ENCODE data around the gene TMEM170A. TPM values are rescaled to one million over a fixed set of nuclear protein-coding genes. Genes with fewer than 3 reads are reported as not detected.
A peak's percentile ranks its signal among the peaks of the same experiment; 100 is the strongest.

The TMEM170A gene
- total RNA-seq, 6 experiments from 2014 or later = 8.2 to 11.7 (median 10.6) TPM

GRCh38 chr16:75420987-75421819 is 43.3 kb downstream of the TMEM170A start:
- no peak for TF ChIP-seq CTCF (IDR thresholded peaks at IDR 0.05)
- peak; percentile 20 for DNase-seq
- Mint-ChIP-seq H3K4me3 (peak overlapping the region; percentile 80), H3K27ac (peak overlapping the region; percentile 71), H3K9me3 (no peaks in the 10 kb centered on the region), H3K27me3 (ENCODE audit: insufficient read depth) (no peaks in the 10 kb centered on the region), H3K36me3 (ENCODE audit: low read depth) (no peaks in the 10 kb centered on the region), H3K4me1 (ENCODE audit: low read depth) (peaks cover 34% of the 10 kb centered on the region)

DNA sequence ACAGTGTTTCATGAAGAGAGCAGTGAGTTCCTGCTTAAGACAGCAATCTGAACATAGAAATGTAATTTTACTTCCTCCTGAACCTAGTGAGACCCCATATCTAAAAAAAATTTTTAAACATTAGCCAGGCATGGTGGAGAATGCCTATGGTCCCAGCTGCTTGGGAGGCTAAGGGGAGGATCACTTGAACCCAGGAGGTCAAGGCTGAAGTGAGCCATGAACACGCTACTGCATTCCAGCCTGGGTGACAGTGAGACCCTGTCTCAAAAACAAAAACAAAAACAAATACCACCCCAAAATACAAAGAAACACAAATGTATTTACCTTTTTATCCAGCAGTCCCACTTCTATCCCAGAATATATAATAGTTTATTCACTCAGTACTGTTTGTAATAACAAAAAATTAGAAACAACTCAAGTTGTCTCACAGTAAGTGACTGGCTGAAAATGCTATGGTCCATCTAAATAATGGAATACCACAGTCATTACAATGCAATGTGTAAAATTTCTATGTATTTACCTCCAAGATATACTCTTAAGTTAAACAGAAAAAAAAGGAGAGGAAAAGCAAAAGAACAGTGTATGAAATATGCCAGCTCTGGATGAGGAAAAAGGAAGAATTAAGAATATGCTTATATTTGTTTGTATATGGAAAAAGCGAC is 47.5 kb downstream of the TMEM170A start:
- no peak for DNase-seq
- no peak overlapping the region for H3K27ac Mint-ChIP-seq
- no peak for TF ChIP-seq CTCF (IDR thresholded peaks at IDR 0.05)
- peaks cover 45% of the 10 kb centered on the region for H3K4me1 Mint-ChIP-seq (ENCODE audit: low read depth)
- no peak overlapping the region for H3K4me3 Mint-ChIP-seq
- H3K27me3 Mint-ChIP-seq (ENCODE audit: insufficient read depth) = no peaks in the 10 kb centered on the region; the same call in 1 of the 2 replicates
- no peaks in the 10 kb centered on the region for H3K9me3 Mint-ChIP-seq
- H3K36me3 Mint-ChIP-seq (ENCODE audit: low read depth) = no peaks in the 10 kb centered on the region; the same call in 1 of the 2 replicates

- Mint-ChIP-seq H3K4me3 (no peak overlapping the region), H3K36me3 (ENCODE audit: low read depth) (no peaks in the 10 kb centered on the region; the same call in 1 of the 2 replicates), H3K27ac (peak overlapping the region; percentile 36), H3K27me3 (ENCODE audit: insufficient read depth) (no peaks in the 10 kb centered on the region; the same call in 1 of the 2 replicates), H3K4me1 (ENCODE audit: low read depth) (peaks cover 28% of the 10 kb centered on the region), H3K9me3 (no peaks in the 10 kb centered on the region)
- DNase-seq = no peak
- no peak for TF ChIP-seq CTCF (IDR thresholded peaks at IDR 0.05)
Measured at GRCh38 chr16:75415169-75415905, 49.2 kb downstream of the TMEM170A start.

DNA sequence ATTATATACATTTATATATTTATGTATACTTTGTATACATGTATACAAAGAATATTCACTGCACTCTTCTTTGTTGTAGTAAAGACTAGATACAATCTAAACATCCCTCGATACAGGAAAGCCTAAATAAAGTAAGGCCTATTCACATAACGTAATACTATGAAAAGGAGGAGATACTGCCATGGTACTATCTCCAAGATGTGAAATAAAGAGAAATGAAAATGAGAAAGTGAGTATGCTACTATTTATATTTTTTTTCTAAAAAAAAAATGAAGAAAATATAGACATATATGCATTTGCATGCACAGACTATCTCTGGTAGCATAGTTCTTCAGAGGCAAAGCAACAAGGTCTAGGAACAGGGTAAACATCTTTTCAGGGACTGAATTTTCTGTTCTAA is 50.5 kb downstream of the TMEM170A start:
- peaks cover 25% of the 10 kb centered on the region for H3K4me1 Mint-ChIP-seq (ENCODE audit: low read depth)
- no peaks in the 10 kb centered on the region; the same call in 1 of the 2 replicates for H3K36me3 Mint-ChIP-seq (ENCODE audit: low read depth)
- no peaks in the 10 kb centered on the region for H3K9me3 Mint-ChIP-seq
- no peak for TF ChIP-seq CTCF (IDR thresholded peaks at IDR 0.05)
- H3K27me3 Mint-ChIP-seq (ENCODE audit: insufficient read depth) = no peaks in the 10 kb centered on the region; the same call in 1 of the 2 replicates
- no peak overlapping the region for H3K27ac Mint-ChIP-seq
- H3K4me3 Mint-ChIP-seq = no peak overlapping the region
- DNase-seq = no peak

GRCh38 chr16:75406943-75407342 is 57.5 kb downstream of the TMEM170A start:
- no peak overlapping the region for H3K27ac Mint-ChIP-seq
- peaks cover 9% of the 10 kb centered on the region for H3K4me1 Mint-ChIP-seq (ENCODE audit: low read depth)
- DNase-seq = no peak
- TF ChIP-seq CTCF (IDR thresholded peaks at IDR 0.05) = no peak
- H3K27me3 Mint-ChIP-seq (ENCODE audit: insufficient read depth) = no peaks in the 10 kb centered on the region
- no peak overlapping the region for H3K4me3 Mint-ChIP-seq
- H3K36me3 Mint-ChIP-seq (ENCODE audit: low read depth) = no peaks in the 10 kb centered on the region
- H3K9me3 Mint-ChIP-seq = no peaks in the 10 kb centered on the region
